Chondrocyte (in vitro differentiated cells): Measurements from ENCODE around the gene LYAR. TPM values are rescaled to one million over a fixed set of nuclear protein-coding genes. Genes with fewer than 3 reads are reported as not detected.

Source experiments
- DNase-seq: peaks from one replicate; pipeline ENCODE4 v3.0.0; 2021; ENCODE audit warnings: mixed read lengths, low spot score
- H3K27ac Mint-ChIP-seq: one replicate; pipeline ENCODE4 v1.8.0; 2021; ENCODE audit warnings: mild to moderate bottlenecking, moderate library complexity, mixed read lengths; ENCODE audit not compliant: unreplicated experiment
- H3K27me3 Mint-ChIP-seq: 2 replicates; pipeline ENCODE4 v1.8.0; 2021; ENCODE audit warnings: low read depth, mixed read lengths
- H3K36me3 Mint-ChIP-seq: 2 replicates; pipeline ENCODE4 v1.8.0; 2021; ENCODE audit warnings: low read depth, mixed read lengths
- H3K4me1 Mint-ChIP-seq: 2 replicates; pipeline ENCODE4 v1.8.0; 2021; ENCODE audit warnings: low read depth, mild to moderate bottlenecking, mixed read lengths
- H3K4me3 Mint-ChIP-seq: one replicate; pipeline ENCODE4 v1.8.0; 2021; ENCODE audit warnings: mild to moderate bottlenecking, moderate library complexity, mixed read lengths; ENCODE audit not compliant: unreplicated experiment
- H3K9me3 Mint-ChIP-seq: 2 replicates; pipeline ENCODE4 v1.8.0; 2021; ENCODE audit warnings: low read depth, mixed read lengths
- CTCF ChIP-seq: fragments of 200-600 bp; sonication (generic); IDR thresholded peaks from 2 replicates; pipeline ENCODE4 v1.5.0; 2021; ENCODE audit warnings: antibody characterized with exemption, mild to moderate bottlenecking, moderate library complexity
- total RNA-seq: library from RNA; stranded (reverse); gene quantifications from 3 replicates; pipeline ENCODE4 v1.2.1, GENCODE V29; 2021

LYAR gene
- total RNA-seq, 1 donor from 2014 or later, result 6.6 TPM

- H3K4me3 Mint-ChIP-seq, result no peak overlapping the region
- H3K27ac Mint-ChIP-seq, result peak overlapping the region; percentile 65
- peak; percentile 44 for DNase-seq
- no peaks in the 10 kb centered on the region for H3K36me3 Mint-ChIP-seq
- TF ChIP-seq CTCF, result no peak
- peaks cover 4% of the 10 kb centered on the region for H3K9me3 Mint-ChIP-seq
- H3K4me1 Mint-ChIP-seq, result peaks cover 9% of the 10 kb centered on the region
- peaks cover 11% of the 10 kb centered on the region for H3K27me3 Mint-ChIP-seq
Measured at GRCh38 chr4:4333265-4333706, 43.3 kb upstream of the LYAR start.

- peaks cover 3% of the 10 kb centered on the region for H3K27me3 Mint-ChIP-seq
- TF ChIP-seq CTCF, result no peak
- DNase-seq, result no peak
- H3K36me3 Mint-ChIP-seq, result no peaks in the 10 kb centered on the region
- H3K4me1 Mint-ChIP-seq, result peaks cover 9% of the 10 kb centered on the region
- peaks cover 4% of the 10 kb centered on the region for H3K9me3 Mint-ChIP-seq
- no peak overlapping the region for H3K4me3 Mint-ChIP-seq
- peak overlapping the region; percentile 63 for H3K27ac Mint-ChIP-seq
Measured at GRCh38 chr4:4332529-4332928, 42.6 kb upstream of the LYAR start.

- no peaks in the 10 kb centered on the region for H3K27me3 Mint-ChIP-seq
- no peak for TF ChIP-seq CTCF
- H3K36me3 Mint-ChIP-seq, result no peaks in the 10 kb centered on the region
- peaks cover 9% of the 10 kb centered on the region for H3K4me1 Mint-ChIP-seq
- peak; percentile 77 for DNase-seq
- H3K4me3 Mint-ChIP-seq, result no peak overlapping the region
- peaks cover 4% of the 10 kb centered on the region for H3K9me3 Mint-ChIP-seq
- no peak overlapping the region for H3K27ac Mint-ChIP-seq
Measured at GRCh38 chr4:4330794-4331193, 40.8 kb upstream of the LYAR start.

- Mint-ChIP-seq H3K4me1 (peaks cover 7% of the 10 kb centered on the region), H3K27ac (no peak overlapping the region), H3K27me3 (no peaks in the 10 kb centered on the region), H3K36me3 (peaks cover under 1% of the 10 kb centered on the region), H3K9me3 (peaks cover 4% of the 10 kb centered on the region), H3K4me3 (no peak overlapping the region)
- no peak for DNase-seq
- no peak for TF ChIP-seq CTCF
Measured at GRCh38 chr4:4329496-4329895, 39.5 kb upstream of the LYAR start.

- peak; percentile 2 for DNase-seq
- TF ChIP-seq CTCF, result no peak
- Mint-ChIP-seq H3K4me1 (peaks cover 8% of the 10 kb centered on the region), H3K9me3 (peaks cover 4% of the 10 kb centered on the region), H3K36me3 (peaks cover 3% of the 10 kb centered on the region), H3K27me3 (no peaks in the 10 kb centered on the region), H3K4me3 (no peak overlapping the region), H3K27ac (no peak overlapping the region)
Measured at GRCh38 chr4:4328840-4329239, 38.9 kb upstream of the LYAR start.
